GM12878 (cell line): Measurements from ENCODE around the gene RRP1B. TPM values are rescaled to one million over a fixed set of nuclear protein-coding genes. Genes with fewer than 3 reads are reported as not detected.

ENCODE experiments used
- ATAC-seq: fragments of 200-7000 bp; cut with Tn5 transposase; 3 replicates; pipeline ENCODE4 v1.9.1; 2020; ENCODE audit warnings: mild to moderate bottlenecking, moderate library complexity
- BruUV-seq: library from RNA; stranded (reverse); fragments of 400-500 nt; replicated peaks from 2 replicates; lab custom pipeline; 2021; lab: Mats Ljungman, UMichigan
- CTCF ChIA-PET: fragments of 300-600 bp; sonication (Branson Sonifier 250); formaldehyde crosslinking; extraction: SDS; loops from one replicate; lab custom pipeline; 2021; ENCODE audit warnings: inconsistent platforms; lab: Yijun Ruan, JAX
- POLR2A ChIA-PET: fragments of 350-600 bp; formaldehyde crosslinking; extraction: SDS; loops from one replicate; lab custom pipeline; 2021; ENCODE audit warnings: inconsistent platforms; lab: Charles Lee
- RAD21 ChIA-PET: fragments of 300-600 bp; sonication (Branson Sonifier 250); formaldehyde crosslinking; loops from one replicate; lab custom pipeline; 2023; ENCODE audit warnings: antibody characterized with exemption; ENCODE audit not compliant: unreplicated experiment; lab: Charles Lee
- SMC1A ChIA-PET: fragments of 300-600 bp; sonication (Branson Sonifier 250); formaldehyde crosslinking; loops from one replicate; lab custom pipeline; 2023; ENCODE audit not compliant: unreplicated experiment, uncharacterized antibody; lab: Charles Lee
- DNase-seq: peaks from one replicate; pipeline ENCODE4 v3.0.0-alpha.2; 2011; ENCODE audit warnings: low read depth, low spot score
- FAIRE-seq: peaks from 3 replicates; lab custom pipeline; 2011; peaks lifted over from hg19 to GRCh38; lab: Jason Lieb, UNC
- H2AFZ ChIP-seq: 2 replicates; pipeline ENCODE4 v1.6.0; 2011; ENCODE audit warnings: low read depth, low read length, control low read depth; ENCODE audit not compliant: control insufficient read depth
- H3K27ac ChIP-seq: 2 replicates; pipeline ENCODE4 v1.5.1; 2011; ENCODE audit warnings: control low read depth; ENCODE audit not compliant: control insufficient read depth, insufficient read depth
- H3K27me3 ChIP-seq, 2 experiments: replicated peaks in 1 of 2; 2 replicates each; pipeline versions ENCODE4 v1.6.0 to v1.6.1; 2011; ENCODE audit warnings: low read length in 1 of 2; ENCODE audit not compliant: control insufficient read depth in 2 of 2, insufficient read depth in 2 of 2
- H3K36me3 ChIP-seq, 2 experiments: 2 replicates each; pipeline ENCODE4 v1.5.1; 2011; ENCODE audit warnings: low read length in 1 of 2; ENCODE audit not compliant: control insufficient read depth in 2 of 2, insufficient read depth in 2 of 2
- H3K4me1 ChIP-seq: 2 replicates; pipeline ENCODE4 v1.6.1; 2011; ENCODE audit warnings: mild to moderate bottlenecking, low read length, moderate library complexity, mixed read lengths; ENCODE audit not compliant: control insufficient read depth, insufficient read depth
- H3K4me2 ChIP-seq: 2 replicates; pipeline ENCODE4 v1.6.0; 2011; ENCODE audit warnings: control low read depth; ENCODE audit not compliant: control insufficient read depth, insufficient read depth
- H3K4me3 ChIP-seq: fragments of 200-600 bp; sonication (generic); 2 replicates; pipeline ENCODE4 v1.5.1; 2016
- H3K79me2 ChIP-seq: 2 replicates; pipeline ENCODE4 v1.6.0; 2011; ENCODE audit warnings: low read length; ENCODE audit not compliant: control insufficient read depth, insufficient read depth
- H3K9ac ChIP-seq: 2 replicates; pipeline ENCODE4 v1.8.0; 2011; ENCODE audit warnings: low read length, control low read depth, mixed read lengths; ENCODE audit not compliant: control insufficient read depth, insufficient read depth
- H3K9me3 ChIP-seq: replicated peaks from 3 replicates; pipeline ENCODE4 v1.5.1; 2011; ENCODE audit warnings: mild to moderate bottlenecking, low read length; ENCODE audit not compliant: control insufficient read depth, insufficient read depth
- H4K20me1 ChIP-seq: 2 replicates; pipeline ENCODE4 v1.6.0; 2011; ENCODE audit not compliant: control insufficient read depth, insufficient read depth
- BCL11A ChIP-seq: IDR thresholded peaks from 2 replicates; pipeline ENCODE4 v1.6.1; 2011; ENCODE audit warnings: low read depth, low read length
- CEBPZ ChIP-seq: fragments of 150-350 bp; IDR thresholded peaks from 2 replicates; pipeline ENCODE4 v1.6.1; 2016; ENCODE audit warnings: low read depth, low read length
- CREB1 ChIP-seq: IDR thresholded peaks from 2 replicates; pipeline ENCODE4 v1.6.1; 2012; ENCODE audit warnings: low read depth, mild to moderate bottlenecking, inconsistent platforms
- CREM ChIP-seq: IDR thresholded peaks from 2 replicates; pipeline ENCODE4 v1.6.1; 2014; ENCODE audit warnings: antibody characterized with exemption, low read depth
- LARP7 ChIP-seq: fragments of 450-650 bp; IDR thresholded peaks from 2 replicates; pipeline ENCODE4 v1.6.1; 2017; ENCODE audit warnings: mild to moderate bottlenecking
- NKRF ChIP-seq: fragments of 450-650 bp; conservative IDR thresholded peaks from 2 replicates; pipeline ENCODE4 v1.6.1; 2017; ENCODE audit warnings: mild to moderate bottlenecking, moderate library complexity
- NR2C1 ChIP-seq: fragments of 450-650 bp; IDR thresholded peaks from 2 replicates; pipeline ENCODE4 v1.6.1; 2017; ENCODE audit warnings: antibody characterized with exemption, mild to moderate bottlenecking, moderate library complexity
- SUPT20H ChIP-seq: IDR thresholded peaks from 2 replicates; pipeline ENCODE4 v1.6.1; 2011; ENCODE audit warnings: low read depth, mild to moderate bottlenecking, low read length, moderate library complexity, borderline replicate concordance; ENCODE audit not compliant: control insufficient read depth
- ZNF592 ChIP-seq: fragments of 450-650 bp; IDR thresholded peaks from 2 replicates; pipeline ENCODE4 v1.6.1; 2017; ENCODE audit warnings: mild to moderate bottlenecking, moderate library complexity
- WGBS: methylation state at CpG from one replicate; pipeline ENCODE4 v1.1.6; 2016; ENCODE audit warnings: low lambda C conversion rate; ENCODE audit not compliant: insufficient replicate concordance, insufficient coverage; ENCODE audit errors: missing lambda C conversion rate; 5-methylcytosine and 5-hydroxymethylcytosine counted together
- in situ Hi-C: fragments of 300-500 bp; cut with MboI; formaldehyde crosslinking; loops from 9 replicates; pipeline ENCODE4 v1.14.3; 2018; ENCODE audit warnings: mixed read lengths
- intact Hi-C: fragments of 100-400 bp; cut with micrococcal nuclease; formaldehyde crosslinking; loops from one replicate; pipeline ENCODE4 v1.14.2; 2022; ENCODE audit not compliant: unreplicated experiment
- polyA plus RNA-seq, 11 experiments: library from polyadenylated mRNA; depleted of rRNA in 4 of 11; unstranded in 6 of 11; stranded (reverse) in 5 of 11; fragments of >200 nt; fragmentation: Nextera tagmentation in 4 of 11; fragmentation: Illumina TruSeq in 1 of 11; extraction: Ambion mirVana in 4 of 11; extraction: Trizol in 1 of 11; gene quantifications; 1 replicate in 1 of 11; 2 replicates in 10 of 11; pipeline versions ENCODE4 v1.2.1 to v1.2.3, GENCODE V29; 2011 to 2016; ENCODE audit warnings: inconsistent platforms in 2 of 11, missing spikeins in 2 of 11, low read depth in 1 of 11
- total RNA-seq, 4 experiments: library from RNA; depleted of rRNA in 3 of 4; stranded (reverse); fragments of >200 nt in 3 of 4; fragmentation: Illumina TruSeq in 1 of 4; extraction: Trizol in 1 of 4; gene quantifications; 2 replicates each; pipeline versions ENCODE4 v1.2.1 to v1.2.3, GENCODE V29; 2013 to 2021
- TF ChIP-seq, protein P1 (sequence below): fragments of 450-650 bp; IDR thresholded peaks from 2 replicates; pipeline ENCODE4 v1.6.1; 2016; ENCODE audit warnings: mild to moderate bottlenecking, moderate library complexity, borderline replicate concordance

The RRP1B gene
- total and polyA plus RNA-seq, 10 of the 15 experiments (the other 5 are each of a cell fraction or from before 2014, with no cell fraction given) = 8.1 to 57.4 (median 38.1) TPM

DNA sequence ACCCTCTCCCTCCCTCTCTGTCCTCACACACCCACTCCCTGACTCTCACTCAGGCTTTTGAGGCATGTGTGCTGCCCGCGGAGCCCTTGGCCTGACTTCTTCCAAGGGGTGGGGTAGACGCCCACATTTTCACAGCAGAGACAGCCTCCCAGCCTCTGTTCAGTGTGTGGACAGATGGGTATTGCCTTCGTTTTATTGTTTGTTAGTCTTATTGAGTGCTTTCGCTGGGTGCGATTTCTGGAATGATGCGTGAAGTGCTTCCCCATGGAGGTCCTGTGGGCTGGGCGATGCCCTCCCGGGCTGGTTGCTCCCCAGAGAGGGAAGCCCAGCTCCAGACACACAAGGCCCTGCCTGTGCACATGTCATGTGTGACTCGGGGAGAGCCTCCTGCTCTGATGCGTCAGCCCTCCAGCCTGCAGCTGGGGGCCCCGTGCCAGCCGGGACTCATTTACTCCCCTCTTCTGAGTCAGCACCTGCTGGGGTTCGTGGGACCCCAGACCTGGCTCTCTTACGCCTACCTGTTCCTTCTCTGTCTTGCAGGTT lies 74.2 kb downstream of the RRP1B start:
- no peak for FAIRE-seq
- in situ Hi-C loops = no loop called here
- intact Hi-C loops = no loop called here

More for the DNA sequence above, 74.2 kb downstream of the RRP1B start:
- ChIA-PET POLR2A (no interaction called here), CTCF (no interaction called here), RAD21 (no interaction called here), SMC1A (interaction anchor here (0.5 kb wide), 1 partner anchor 289 kb away, joined by 4 read pairs; no protein-coding TSS in a partner anchor)
- Histone ChIP-seq H3K36me3 (peaks cover 9 to 17% of the 10 kb centered on the region in 2 experiments; a peak in 3 of 4 replicates), H3K9ac (no peak overlapping the region), H4K20me1 (no peaks in the 10 kb centered on the region; the same call in 1 of the 2 replicates), H3K4me2 (no peak overlapping the region), H3K79me2 (peaks cover 15% of the 10 kb centered on the region), H2AFZ (no peak overlapping the region), H3K9me3 (no peaks in the 10 kb centered on the region), H3K4me3 (no peak overlapping the region), H3K27me3 (no peaks in the 10 kb centered on the region), H3K4me1 (peaks cover 6% of the 10 kb centered on the region), H3K27ac (no peak overlapping the region)
- no TSS peak for BruUV-seq
- no peak for TF ChIP-seq LARP7
- no peak for TF ChIP-seq CEBPZ
- TF ChIP-seq CREB1 = no peak
- TF ChIP-seq ZNF592 = no peak
- no peak for TF ChIP-seq SUPT20H
- no peak for TF ChIP-seq BCL11A
- no peak for TF ChIP-seq CREM
- TF ChIP-seq, protein P1, sequence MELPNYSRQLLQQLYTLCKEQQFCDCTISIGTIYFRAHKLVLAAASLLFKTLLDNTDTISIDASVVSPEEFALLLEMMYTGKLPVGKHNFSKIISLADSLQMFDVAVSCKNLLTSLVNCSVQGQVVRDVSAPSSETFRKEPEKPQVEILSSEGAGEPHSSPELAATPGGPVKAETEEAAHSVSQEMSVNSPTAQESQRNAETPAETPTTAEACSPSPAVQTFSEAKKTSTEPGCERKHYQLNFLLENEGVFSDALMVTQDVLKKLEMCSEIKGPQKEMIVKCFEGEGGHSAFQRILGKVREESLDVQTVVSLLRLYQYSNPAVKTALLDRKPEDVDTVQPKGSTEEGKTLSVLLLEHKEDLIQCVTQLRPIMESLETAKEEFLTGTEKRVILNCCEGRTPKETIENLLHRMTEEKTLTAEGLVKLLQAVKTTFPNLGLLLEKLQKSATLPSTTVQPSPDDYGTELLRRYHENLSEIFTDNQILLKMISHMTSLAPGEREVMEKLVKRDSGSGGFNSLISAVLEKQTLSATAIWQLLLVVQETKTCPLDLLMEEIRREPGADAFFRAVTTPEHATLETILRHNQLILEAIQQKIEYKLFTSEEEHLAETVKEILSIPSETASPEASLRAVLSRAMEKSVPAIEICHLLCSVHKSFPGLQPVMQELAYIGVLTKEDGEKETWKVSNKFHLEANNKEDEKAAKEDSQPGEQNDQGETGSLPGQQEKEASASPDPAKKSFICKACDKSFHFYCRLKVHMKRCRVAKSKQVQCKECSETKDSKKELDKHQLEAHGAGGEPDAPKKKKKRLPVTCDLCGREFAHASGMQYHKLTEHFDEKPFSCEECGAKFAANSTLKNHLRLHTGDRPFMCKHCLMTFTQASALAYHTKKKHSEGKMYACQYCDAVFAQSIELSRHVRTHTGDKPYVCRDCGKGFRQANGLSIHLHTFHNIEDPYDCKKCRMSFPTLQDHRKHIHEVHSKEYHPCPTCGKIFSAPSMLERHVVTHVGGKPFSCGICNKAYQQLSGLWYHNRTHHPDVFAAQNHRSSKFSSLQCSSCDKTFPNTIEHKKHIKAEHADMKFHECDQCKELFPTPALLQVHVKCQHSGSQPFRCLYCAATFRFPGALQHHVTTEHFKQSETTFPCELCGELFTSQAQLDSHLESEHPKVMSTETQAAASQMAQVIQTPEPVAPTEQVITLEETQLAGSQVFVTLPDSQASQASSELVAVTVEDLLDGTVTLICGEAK = no peak
- TF ChIP-seq NKRF = no peak
- TF ChIP-seq NR2C1 = no peak
- DNase-seq = no peak
- ATAC-seq = no peak
- 70% methylated on average over 15 of the region's 15 CpGs for WGBS
